GM12878 (cell line): ENCODE measurements around the gene USP36. TPM values are rescaled to one million over a fixed set of nuclear protein-coding genes. Genes with fewer than 3 reads are reported as not detected.

Source experiments
- DPF2 ChIP-seq: fragments of 450-650 bp; IDR thresholded peaks from 2 replicates; pipeline ENCODE4 v1.6.1; 2017; ENCODE audit warnings: mild to moderate bottlenecking
- NFIC ChIP-seq: IDR thresholded peaks from 2 replicates; pipeline ENCODE4 v1.6.1; 2012; ENCODE audit warnings: low read depth, mild to moderate bottlenecking, inconsistent platforms, low read length, moderate library complexity
- NFYA ChIP-seq: IDR thresholded peaks from 2 replicates; pipeline ENCODE4 v1.6.1; 2011; ENCODE audit warnings: low read depth, mild to moderate bottlenecking, low read length, improper control_type of control experiment, borderline replicate concordance
- RUNX3 ChIP-seq: IDR thresholded peaks from 2 replicates; pipeline ENCODE4 v1.6.1; 2012; ENCODE audit warnings: low read length, inconsistent platforms
- SMAD5 ChIP-seq: IDR thresholded peaks from 2 replicates; pipeline ENCODE4 v1.6.1; 2016; ENCODE audit warnings: antibody characterized with exemption, low read depth
- SREBF2 ChIP-seq: IDR thresholded peaks from 2 replicates; pipeline ENCODE4 v1.6.1; 2012; ENCODE audit warnings: mild to moderate bottlenecking, low read length
- polyA plus RNA-seq, 11 experiments: library from polyadenylated mRNA; depleted of rRNA in 4 of 11; unstranded in 6 of 11; stranded (reverse) in 5 of 11; fragments of >200 nt; fragmentation: Nextera tagmentation in 4 of 11; fragmentation: Illumina TruSeq in 1 of 11; extraction: Ambion mirVana in 4 of 11; extraction: Trizol in 1 of 11; gene quantifications; 1 replicate in 1 of 11; 2 replicates in 10 of 11; pipeline versions ENCODE4 v1.2.1 to v1.2.3, GENCODE V29; 2011 to 2016; ENCODE audit warnings: inconsistent platforms in 2 of 11, missing spikeins in 2 of 11, low read depth in 1 of 11
- total RNA-seq, 4 experiments: library from RNA; depleted of rRNA in 3 of 4; stranded (reverse); fragments of >200 nt in 3 of 4; fragmentation: Illumina TruSeq in 1 of 4; extraction: Trizol in 1 of 4; gene quantifications; 2 replicates each; pipeline versions ENCODE4 v1.2.1 to v1.2.3, GENCODE V29; 2013 to 2021
- TF ChIP-seq, protein P1 (sequence below): fragments of 450-650 bp; IDR thresholded peaks from 2 replicates; pipeline ENCODE4 v1.6.1; 2017; ENCODE audit warnings: mild to moderate bottlenecking, moderate library complexity
- TF ChIP-seq, protein P2 (sequence below): IDR thresholded peaks from 2 replicates; pipeline ENCODE4 v1.6.1; 2011; ENCODE audit warnings: mild to moderate bottlenecking, low read depth, low read length, moderate library complexity; ENCODE audit not compliant: insufficient replicate concordance
- TF ChIP-seq, protein P3 (sequence below): fragments of 450-650 bp; IDR thresholded peaks from 2 replicates; pipeline ENCODE4 v1.6.1; 2017; ENCODE audit warnings: mild to moderate bottlenecking, moderate library complexity
- TF ChIP-seq, protein P4 (sequence below): IDR thresholded peaks from 2 replicates; pipeline ENCODE4 v1.6.1; 2011; ENCODE audit warnings: low read depth, mild to moderate bottlenecking, low read length, moderate library complexity, borderline replicate concordance; ENCODE audit errors: extremely low read depth

USP36 gene
- total and polyA plus RNA-seq, 10 of the 15 experiments (the other 5 are each of a cell fraction or from before 2014, with no cell fraction given): 7.2 to 65.7 (median 33.6) TPM

DNA sequence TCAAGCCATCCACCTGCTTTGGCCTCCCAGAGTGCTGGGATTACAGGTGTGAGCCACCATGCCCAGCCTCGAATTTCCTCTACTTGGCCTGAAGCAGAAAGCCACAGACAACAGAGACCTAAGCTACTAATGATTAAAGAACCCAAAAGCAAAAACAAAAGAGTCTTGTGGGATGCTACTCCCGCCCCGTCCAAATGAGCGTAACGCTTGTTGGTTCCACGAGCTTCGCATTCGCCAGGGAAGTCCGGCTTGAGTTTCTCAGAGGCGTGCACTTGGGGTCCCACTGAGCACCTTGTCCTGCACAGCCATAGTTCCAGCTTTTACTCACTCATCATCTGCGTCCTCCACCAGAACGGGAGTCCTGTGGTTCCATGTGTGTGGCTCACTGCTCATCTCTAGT is 46.3 kb upstream of the USP36 start (continued):
- TF ChIP-seq, protein P1, sequence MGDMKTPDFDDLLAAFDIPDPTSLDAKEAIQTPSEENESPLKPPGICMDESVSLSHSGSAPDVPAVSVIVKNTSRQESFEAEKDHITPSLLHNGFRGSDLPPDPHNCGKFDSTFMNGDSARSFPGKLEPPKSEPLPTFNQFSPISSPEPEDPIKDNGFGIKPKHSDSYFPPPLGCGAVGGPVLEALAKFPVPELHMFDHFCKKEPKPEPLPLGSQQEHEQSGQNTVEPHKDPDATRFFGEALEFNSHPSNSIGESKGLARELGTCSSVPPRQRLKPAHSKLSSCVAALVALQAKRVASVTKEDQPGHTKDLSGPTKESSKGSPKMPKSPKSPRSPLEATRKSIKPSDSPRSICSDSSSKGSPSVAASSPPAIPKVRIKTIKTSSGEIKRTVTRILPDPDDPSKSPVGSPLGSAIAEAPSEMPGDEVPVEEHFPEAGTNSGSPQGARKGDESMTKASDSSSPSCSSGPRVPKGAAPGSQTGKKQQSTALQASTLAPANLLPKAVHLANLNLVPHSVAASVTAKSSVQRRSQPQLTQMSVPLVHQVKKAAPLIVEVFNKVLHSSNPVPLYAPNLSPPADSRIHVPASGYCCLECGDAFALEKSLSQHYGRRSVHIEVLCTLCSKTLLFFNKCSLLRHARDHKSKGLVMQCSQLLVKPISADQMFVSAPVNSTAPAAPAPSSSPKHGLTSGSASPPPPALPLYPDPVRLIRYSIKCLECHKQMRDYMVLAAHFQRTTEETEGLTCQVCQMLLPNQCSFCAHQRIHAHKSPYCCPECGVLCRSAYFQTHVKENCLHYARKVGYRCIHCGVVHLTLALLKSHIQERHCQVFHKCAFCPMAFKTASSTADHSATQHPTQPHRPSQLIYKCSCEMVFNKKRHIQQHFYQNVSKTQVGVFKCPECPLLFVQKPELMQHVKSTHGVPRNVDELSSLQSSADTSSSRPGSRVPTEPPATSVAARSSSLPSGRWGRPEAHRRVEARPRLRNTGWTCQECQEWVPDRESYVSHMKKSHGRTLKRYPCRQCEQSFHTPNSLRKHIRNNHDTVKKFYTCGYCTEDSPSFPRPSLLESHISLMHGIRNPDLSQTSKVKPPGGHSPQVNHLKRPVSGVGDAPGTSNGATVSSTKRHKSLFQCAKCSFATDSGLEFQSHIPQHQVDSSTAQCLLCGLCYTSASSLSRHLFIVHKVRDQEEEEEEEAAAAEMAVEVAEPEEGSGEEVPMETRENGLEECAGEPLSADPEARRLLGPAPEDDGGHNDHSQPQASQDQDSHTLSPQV: no peak
- TF ChIP-seq SMAD5: no peak
- TF ChIP-seq, protein P2, sequence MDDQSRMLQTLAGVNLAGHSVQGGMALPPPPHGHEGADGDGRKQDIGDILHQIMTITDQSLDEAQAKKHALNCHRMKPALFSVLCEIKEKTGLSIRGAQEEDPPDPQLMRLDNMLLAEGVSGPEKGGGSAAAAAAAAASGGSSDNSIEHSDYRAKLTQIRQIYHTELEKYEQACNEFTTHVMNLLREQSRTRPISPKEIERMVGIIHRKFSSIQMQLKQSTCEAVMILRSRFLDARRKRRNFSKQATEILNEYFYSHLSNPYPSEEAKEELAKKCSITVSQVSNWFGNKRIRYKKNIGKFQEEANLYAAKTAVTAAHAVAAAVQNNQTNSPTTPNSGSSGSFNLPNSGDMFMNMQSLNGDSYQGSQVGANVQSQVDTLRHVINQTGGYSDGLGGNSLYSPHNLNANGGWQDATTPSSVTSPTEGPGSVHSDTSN: no peak
- TF ChIP-seq, protein P3, sequence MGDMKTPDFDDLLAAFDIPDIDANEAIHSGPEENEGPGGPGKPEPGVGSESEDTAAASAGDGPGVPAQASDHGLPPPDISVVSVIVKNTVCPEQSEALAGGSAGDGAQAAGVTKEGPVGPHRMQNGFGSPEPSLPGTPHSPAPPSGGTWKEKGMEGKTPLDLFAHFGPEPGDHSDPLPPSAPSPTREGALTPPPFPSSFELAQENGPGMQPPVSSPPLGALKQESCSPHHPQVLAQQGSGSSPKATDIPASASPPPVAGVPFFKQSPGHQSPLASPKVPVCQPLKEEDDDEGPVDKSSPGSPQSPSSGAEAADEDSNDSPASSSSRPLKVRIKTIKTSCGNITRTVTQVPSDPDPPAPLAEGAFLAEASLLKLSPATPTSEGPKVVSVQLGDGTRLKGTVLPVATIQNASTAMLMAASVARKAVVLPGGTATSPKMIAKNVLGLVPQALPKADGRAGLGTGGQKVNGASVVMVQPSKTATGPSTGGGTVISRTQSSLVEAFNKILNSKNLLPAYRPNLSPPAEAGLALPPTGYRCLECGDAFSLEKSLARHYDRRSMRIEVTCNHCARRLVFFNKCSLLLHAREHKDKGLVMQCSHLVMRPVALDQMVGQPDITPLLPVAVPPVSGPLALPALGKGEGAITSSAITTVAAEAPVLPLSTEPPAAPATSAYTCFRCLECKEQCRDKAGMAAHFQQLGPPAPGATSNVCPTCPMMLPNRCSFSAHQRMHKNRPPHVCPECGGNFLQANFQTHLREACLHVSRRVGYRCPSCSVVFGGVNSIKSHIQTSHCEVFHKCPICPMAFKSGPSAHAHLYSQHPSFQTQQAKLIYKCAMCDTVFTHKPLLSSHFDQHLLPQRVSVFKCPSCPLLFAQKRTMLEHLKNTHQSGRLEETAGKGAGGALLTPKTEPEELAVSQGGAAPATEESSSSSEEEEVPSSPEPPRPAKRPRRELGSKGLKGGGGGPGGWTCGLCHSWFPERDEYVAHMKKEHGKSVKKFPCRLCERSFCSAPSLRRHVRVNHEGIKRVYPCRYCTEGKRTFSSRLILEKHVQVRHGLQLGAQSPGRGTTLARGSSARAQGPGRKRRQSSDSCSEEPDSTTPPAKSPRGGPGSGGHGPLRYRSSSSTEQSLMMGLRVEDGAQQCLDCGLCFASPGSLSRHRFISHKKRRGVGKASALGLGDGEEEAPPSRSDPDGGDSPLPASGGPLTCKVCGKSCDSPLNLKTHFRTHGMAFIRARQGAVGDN: no peak
- TF ChIP-seq, protein P4, sequence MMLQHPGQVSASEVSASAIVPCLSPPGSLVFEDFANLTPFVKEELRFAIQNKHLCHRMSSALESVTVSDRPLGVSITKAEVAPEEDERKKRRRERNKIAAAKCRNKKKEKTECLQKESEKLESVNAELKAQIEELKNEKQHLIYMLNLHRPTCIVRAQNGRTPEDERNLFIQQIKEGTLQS: no peak
- TF ChIP-seq DPF2: no peak
- no peak for TF ChIP-seq NFYA
- TF ChIP-seq RUNX3: no peak
- no peak for TF ChIP-seq NFIC
- no peak for TF ChIP-seq SREBF2
